Cortex of kidney (tissue), 1 donor: ENCODE data around the gene TAF4B.
"Not testable (repeated sequence)": the region's sequence is repeated elsewhere in the genome, so short reads cannot be mapped to it uniquely, and the experiment has no call there.

ENCODE experiments used
- DNase-seq: peaks from one replicate; lab custom pipeline; 2025; lab: John Stamatoyannopoulos, UW

TAF4B gene

GRCh38 chr18:26429535-26430226, 203.4 kb downstream of the TAF4B start:
- no peak for DNase-seq

DNA sequence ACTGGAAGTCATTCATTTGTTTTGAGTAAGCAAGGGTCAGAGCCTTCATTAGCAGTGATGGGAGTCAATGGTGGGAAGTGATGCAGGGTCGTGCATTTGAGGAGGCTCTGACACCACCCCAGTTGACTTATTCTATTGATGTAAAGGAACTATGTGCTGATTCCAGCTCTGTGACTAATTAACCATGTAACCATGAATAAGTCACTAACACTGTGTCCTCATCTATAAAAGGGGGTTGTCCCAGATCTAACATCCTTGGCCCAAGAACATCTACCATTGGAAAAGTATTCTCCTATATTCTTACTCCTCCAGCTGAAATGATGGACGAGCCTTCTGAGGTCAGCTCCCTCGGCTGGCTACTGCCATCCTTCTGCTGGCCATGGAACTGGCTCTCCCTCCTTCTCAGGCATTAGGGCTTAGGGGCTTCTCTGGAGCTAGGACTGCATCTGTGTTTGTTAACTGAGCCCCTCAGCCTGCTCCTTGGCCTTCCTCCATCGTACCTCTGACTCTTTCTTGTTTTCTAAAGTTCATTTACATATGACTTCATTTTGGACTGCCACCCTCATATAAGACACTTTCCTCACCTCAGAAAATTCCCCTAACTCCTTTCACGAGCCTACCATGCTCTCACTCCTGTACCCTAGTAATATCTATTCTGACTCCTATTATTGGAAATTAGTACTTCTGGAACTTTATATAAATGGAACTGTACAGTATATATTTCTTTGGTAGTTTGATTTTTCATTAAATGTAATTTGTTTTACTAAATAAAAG, 206.6 kb downstream of the TAF4B start:
- DNase-seq: no peak

GRCh38 chr18:26434887-26435286, 208.6 kb downstream of the TAF4B start:
- DNase-seq: no peak

DNA sequence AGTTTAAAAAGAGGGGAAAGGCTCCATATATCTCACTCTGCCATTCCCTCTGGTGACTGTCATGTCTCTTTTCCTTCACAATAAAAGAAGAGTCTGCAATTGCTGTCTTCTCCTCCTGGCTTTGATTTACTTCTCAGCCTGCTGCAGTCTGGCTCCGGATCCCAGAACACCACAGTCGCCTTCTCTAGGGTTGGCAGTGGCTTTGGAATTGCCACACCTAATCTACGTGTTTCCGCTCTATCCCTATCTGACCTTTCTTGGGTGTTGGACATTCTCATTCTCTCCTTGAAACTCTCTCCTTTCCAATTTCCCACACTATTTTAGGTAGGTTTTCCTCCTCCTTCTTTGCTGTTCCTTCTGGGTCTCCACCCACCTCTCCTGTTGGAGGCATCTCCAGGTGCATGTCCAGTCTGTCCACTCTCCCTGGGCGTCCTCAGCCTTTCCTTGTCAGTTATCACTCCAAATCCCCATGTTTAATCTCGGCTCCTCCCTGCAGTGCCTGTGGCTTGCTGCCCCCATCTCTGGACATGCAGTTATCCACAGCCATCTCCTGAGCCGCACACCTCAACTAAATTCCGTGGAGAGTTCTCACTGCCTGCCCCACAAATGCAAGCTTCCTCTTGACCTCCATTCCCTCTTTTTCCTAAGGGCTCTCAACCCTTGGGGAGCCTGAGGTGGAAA, 209.3 kb downstream of the TAF4B start:
- no peak for DNase-seq

- DNase-seq: no peak
These were observed 210.2 kb downstream of the TAF4B start for GRCh38 chr18:26436176-26437051.

GRCh38 chr18:26437634-26438033, 211.4 kb downstream of the TAF4B start:
- not testable (repeated sequence) for DNase-seq

DNA sequence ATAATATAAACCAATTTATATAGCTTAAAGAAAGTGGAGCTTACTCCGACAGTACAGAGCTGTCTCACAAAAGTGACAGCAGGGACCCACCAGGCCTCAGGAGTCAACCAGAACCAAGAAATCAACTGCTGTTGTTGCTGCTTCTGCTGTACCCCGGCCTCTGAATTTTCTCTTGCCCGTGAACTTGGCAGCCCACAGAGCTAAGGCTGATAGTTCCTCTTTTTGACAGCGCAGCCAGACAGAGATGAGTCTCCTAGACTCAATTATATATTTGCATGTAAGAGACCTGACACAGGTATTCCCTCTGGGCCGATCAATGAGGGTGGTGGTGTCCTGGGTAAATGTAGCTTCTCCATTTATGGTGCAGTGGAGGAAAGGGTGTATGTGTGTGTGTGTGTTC, 212.7 kb downstream of the TAF4B start:
- DNase-seq: no peak

GRCh38 chr18:26439537-26439936, 213.3 kb downstream of the TAF4B start:
- no peak for DNase-seq

- no peak for DNase-seq
These were observed 214.4 kb downstream of the TAF4B start for GRCh38 chr18:26440644-26441043.
